CD14-positive monocyte (primary cell): ENCODE data around the gene EFCAB10. TPM values are rescaled to one million over a fixed set of nuclear protein-coding genes. Genes with fewer than 3 reads are reported as not detected.

Source experiments
- DNase-seq, 3 donors: peaks; one replicate each; pipeline ENCODE4 v3.0.0-alpha.2; 2011 to 2022
- H2AFZ ChIP-seq: 2 replicates; pipeline ENCODE4 v1.6.0; 2012; ENCODE audit warnings: mild to moderate bottlenecking, low read depth, low read length, inconsistent platforms; ENCODE audit not compliant: insufficient read depth, poor library complexity, severe bottlenecking
- H3K27ac ChIP-seq, 2 donors: 1 replicate in 1 of 2; 2 replicates in 1 of 2; pipeline ENCODE4 v1.5.1; 2012 to 2013; ENCODE audit warnings: low read length in 2 of 2, control low read depth in 1 of 2, inconsistent platforms in 1 of 2, low read depth in 1 of 2, mild to moderate bottlenecking in 1 of 2
- H3K27me3 ChIP-seq, 2 donors: one replicate each; pipeline versions ENCODE4 v1.6.0 to v1.6.1; 2011 to 2013; ENCODE audit warnings: low read length in 2 of 2; ENCODE audit not compliant: control insufficient read depth in 2 of 2, insufficient read depth in 2 of 2
- H3K36me3 ChIP-seq, 2 donors: replicated peaks in 1 of 2; 1 replicate in 1 of 2; 2 replicates in 1 of 2; pipeline versions ENCODE4 v1.5.1 to v1.6.1; 2012 to 2013; ENCODE audit warnings: low read length in 2 of 2, control low read depth in 1 of 2, inconsistent platforms in 1 of 2, mild to moderate bottlenecking in 1 of 2; ENCODE audit not compliant: insufficient read depth in 2 of 2, control insufficient read depth in 1 of 2
- H3K4me1 ChIP-seq, 2 donors: 1 replicate in 1 of 2; 2 replicates in 1 of 2; pipeline versions ENCODE4 v1.5.1 to v1.6.1; 2012 to 2013; ENCODE audit warnings: low read length in 2 of 2, control low read depth in 1 of 2, inconsistent platforms in 1 of 2, mild to moderate bottlenecking in 1 of 2, moderate library complexity in 1 of 2; ENCODE audit not compliant: insufficient read depth in 2 of 2, control insufficient read depth in 1 of 2
- H3K4me2 ChIP-seq: replicated peaks from 2 replicates; pipeline ENCODE3; 2012; ENCODE audit warnings: low read length, moderate library complexity, mild to moderate bottlenecking; ENCODE audit not compliant: poor library complexity, severe bottlenecking; ENCODE audit errors: extremely low read depth
- H3K4me3 ChIP-seq, 3 experiments: fragments of 200-600 bp in 1 of 3; sonication (generic) in 1 of 3; replicated peaks in 1 of 3; 1 replicate in 2 of 3; 2 replicates in 1 of 3; pipeline ENCODE4 v1.5.1; 2011 to 2013; ENCODE audit warnings: low read length in 3 of 3, mild to moderate bottlenecking in 3 of 3, control low read depth in 2 of 3, low read depth in 2 of 3, inconsistent platforms in 1 of 3, moderate library complexity in 1 of 3
- H3K79me2 ChIP-seq: 2 replicates; pipeline ENCODE4 v1.6.0; 2012; ENCODE audit warnings: mild to moderate bottlenecking, control low read depth, inconsistent platforms, low read length, moderate library complexity; ENCODE audit not compliant: insufficient read depth
- H3K9ac ChIP-seq: 2 replicates; pipeline ENCODE4 v1.6.0; 2017; ENCODE audit warnings: low read length, mild to moderate bottlenecking; ENCODE audit not compliant: insufficient read depth, poor library complexity, severe bottlenecking
- H3K9me3 ChIP-seq, 2 donors: replicated peaks in 1 of 2; 1 replicate in 1 of 2; 2 replicates in 1 of 2; pipeline versions ENCODE4 v1.5.1 to v1.6.1; 2012 to 2013; ENCODE audit warnings: low read length in 2 of 2, control low read depth in 1 of 2; ENCODE audit not compliant: control insufficient read depth in 1 of 2, insufficient read depth in 1 of 2
- H4K20me1 ChIP-seq: 2 replicates; pipeline ENCODE4 v1.6.0; 2012; ENCODE audit warnings: mild to moderate bottlenecking, low read length, control low read depth, moderate library complexity; ENCODE audit not compliant: insufficient read depth
- H3K27ac Mint-ChIP-seq, 7 donors: one replicate each; pipeline ENCODE4 v1.8.0; 2020; ENCODE audit warnings: mild to moderate bottlenecking in 7 of 7, mixed read lengths in 7 of 7, moderate library complexity in 6 of 7, inconsistent platforms in 2 of 7
- H3K27me3 Mint-ChIP-seq, 3 donors: one replicate each; pipeline ENCODE4 v1.8.0; 2021 to 2022; ENCODE audit warnings: low read depth in 3 of 3, mild to moderate bottlenecking in 3 of 3, mixed read lengths in 3 of 3, moderate library complexity in 3 of 3, inconsistent platforms in 1 of 3
- H3K36me3 Mint-ChIP-seq, 2 donors: one replicate each; pipeline ENCODE4 v1.8.0; 2020; ENCODE audit warnings: mixed read lengths in 2 of 2, inconsistent platforms in 1 of 2, mild to moderate bottlenecking in 1 of 2
- H3K4me1 Mint-ChIP-seq: one replicate; pipeline ENCODE4 v1.8.0; 2020; ENCODE audit warnings: mild to moderate bottlenecking, mixed read lengths
- H3K4me3 Mint-ChIP-seq, 2 donors: one replicate each; pipeline ENCODE4 v1.8.0; 2020; ENCODE audit warnings: mild to moderate bottlenecking in 2 of 2, mixed read lengths in 2 of 2, moderate library complexity in 1 of 2
- H3K9me3 Mint-ChIP-seq, 7 donors: one replicate each; pipeline ENCODE4 v1.8.0; 2020 to 2022; ENCODE audit warnings: mixed read lengths in 7 of 7, mild to moderate bottlenecking in 6 of 7, moderate library complexity in 6 of 7, inconsistent platforms in 2 of 7
- CTCF ChIP-seq: fragments of 200-600 bp; IDR thresholded peaks from one replicate; pipeline ENCODE4 v1.8.0; 2022; ENCODE audit warnings: antibody characterized with exemption, mild to moderate bottlenecking
- WGBS: methylation state at CpG from one replicate; pipeline ENCODE4 v1.1.5; 2013; ENCODE audit warnings: missing lambda C conversion rate; ENCODE audit not compliant: insufficient coverage; 5-methylcytosine and 5-hydroxymethylcytosine counted together
- intact Hi-C, 2 donors: fragments of 100-400 bp; cut with micrococcal nuclease; formaldehyde crosslinking; loops; one replicate each; pipeline versions ENCODE4 v1.15.0 to v1.15.1; 2023
- polyA plus RNA-seq, 3 donors: library from polyadenylated mRNA; depleted of rRNA in 1 of 3; unstranded in 2 of 3; stranded (reverse) in 1 of 3; fragments of 300-500 nt in 2 of 3; fragments of >200 nt in 1 of 3; fragmentation: Illumina TruSeq in 2 of 3; gene quantifications; 1 replicate in 2 of 3; 2 replicates in 1 of 3; pipeline ENCODE4 v1.2.3, GENCODE V29; 2012 to 2021

Gene EFCAB10
- polyA plus RNA-seq, 3 donors = not detected

GRCh38 chr7:105585850-105586500 is 4.7 kb upstream of the EFCAB10 start:
- Mint-ChIP-seq H3K27ac (no peak overlapping the region), H3K9me3 (peaks cover 8 to 26% (median 19%) of the 10 kb centered on the region in 7 donors), H3K4me3 (no peak overlapping the region), H3K4me1 (peaks cover 11% of the 10 kb centered on the region), H3K27me3 (peaks cover 2 to 6% (median 2%) of the 10 kb centered on the region in 3 donors), H3K36me3 (peaks cover 0 to 3% of the 10 kb centered on the region in 2 donors)
- Histone ChIP-seq H3K36me3 (no peaks in the 10 kb centered on the region), H3K27ac (no peak overlapping the region), H3K4me3 (no peak overlapping the region), H4K20me1 (no peaks in the 10 kb centered on the region), H2AFZ (no peak overlapping the region), H3K9ac (no peak overlapping the region), H3K79me2 (no peaks in the 10 kb centered on the region), H3K4me2 (no peak overlapping the region), H3K4me1 (peaks cover 7% of the 10 kb centered on the region in 2 donors), H3K9me3 (peaks cover 11 to 23% of the 10 kb centered on the region in 2 donors), H3K27me3 (no peaks in the 10 kb centered on the region)
- no CpG with 5 or more reads among the region's 2 CpGs for WGBS
- intact Hi-C loops = no loop called here
- no peak for DNase-seq
- no peak for TF ChIP-seq CTCF

- H3K4me1 Mint-ChIP-seq = peaks cover 8% of the 10 kb centered on the region
- Histone ChIP-seq H3K36me3 (no peaks in the 10 kb centered on the region), H3K27ac (no peak overlapping the region), H3K27me3 (no peaks in the 10 kb centered on the region), H3K4me1 (peaks cover 8% of the 10 kb centered on the region in 2 donors), H3K9ac (no peak overlapping the region), H3K4me3 (no peak overlapping the region), H2AFZ (no peak overlapping the region), H3K9me3 (peaks cover 11 to 23% of the 10 kb centered on the region in 2 donors), H4K20me1 (no peaks in the 10 kb centered on the region), H3K4me2 (no peak overlapping the region), H3K79me2 (no peaks in the 10 kb centered on the region)
- WGBS = 91% methylated on average over 4 of the region's 5 CpGs
- no peak for TF ChIP-seq CTCF
- H3K36me3 Mint-ChIP-seq = peaks cover 0 to 3% of the 10 kb centered on the region in 2 donors
- H3K4me3 Mint-ChIP-seq = no peak overlapping the region
- H3K27me3 Mint-ChIP-seq = peaks cover 3 to 10% (median 9%) of the 10 kb centered on the region in 3 donors
- DNase-seq = no peak
- intact Hi-C loops = no loop called here
- no peak overlapping the region for H3K27ac Mint-ChIP-seq
- H3K9me3 Mint-ChIP-seq = peaks cover 8 to 26% (median 19%) of the 10 kb centered on the region in 7 donors
Observed at GRCh38 chr7:105584165-105584564, 2.9 kb upstream of the EFCAB10 start.
